HCT116 (cell line): ENCODE data around the gene RFWD3. TPM values are rescaled to one million over a fixed set of nuclear protein-coding genes. Genes with fewer than 3 reads are reported as not detected.

Experiments used
- ATAC-seq: fragments of 200-7000 bp; cut with Tn5 transposase; 2 replicates; pipeline ENCODE4 v1.9.1; 2020; ENCODE audit warnings: mild to moderate bottlenecking, moderate library complexity
- BruUV-seq: library from RNA; stranded (reverse); fragments of 400-500 nt; replicated peaks from 2 replicates; lab custom pipeline; 2021; lab: Mats Ljungman, UMichigan
- CTCF ChIA-PET: fragments of 300-600 bp; sonication (Branson Sonifier 250); formaldehyde crosslinking; loops from one replicate; lab custom pipeline; 2021; ENCODE audit warnings: antibody characterized with exemption; lab: Charles Lee
- POLR2A ChIA-PET: fragments of 300-600, 350-600 bp; sonication (Branson Sonifier 250); formaldehyde crosslinking; loops from one replicate; lab custom pipeline; 2021; ENCODE audit warnings: antibody characterized with exemption; lab: Charles Lee
- RAD21 ChIA-PET, 2 experiments: fragments of 300-600 bp; sonication (Branson Sonifier 250); formaldehyde crosslinking; loops; one replicate each; lab custom pipeline; 2023; ENCODE audit warnings: low total read pairs in 2 of 2; ENCODE audit not compliant: uncharacterized antibody in 2 of 2, unreplicated experiment in 2 of 2, low non-redundant PET in 1 of 2; lab: Charles Lee
- DNase-seq: peaks from one replicate; pipeline ENCODE4 v3.0.0-alpha.2; 2010; ENCODE audit warnings: low read depth, low spot score
- H2AFZ ChIP-seq: fragments of 200-600 bp; shearing (Covaris generic), sonication (generic); 2 replicates; pipeline ENCODE4 v1.6.1; 2017; ENCODE audit warnings: low read depth, mixed run types, mixed read lengths, antibody characterized with exemption, low read length; ENCODE audit not compliant: poor library complexity, severe bottlenecking
- H3K27ac ChIP-seq: 2 replicates; pipeline ENCODE4 v1.5.1; 2012; ENCODE audit warnings: low read depth, low read length
- H3K27me3 ChIP-seq: fragments of 200-600 bp; sonication (generic); 2 replicates; pipeline ENCODE4 v1.6.1; 2016; ENCODE audit warnings: mixed run types, low read length, mixed read lengths; ENCODE audit not compliant: insufficient read depth
- H3K36me3 ChIP-seq, 2 experiments: fragments of 200-500 bp in 1 of 2; fragments of 200-600 bp in 1 of 2; sonication (Bioruptor generic) in 1 of 2; sonication (generic) in 1 of 2; 2 replicates each; pipeline versions ENCODE4 v1.5.1 to v1.6.1; 2014 to 2016; ENCODE audit warnings: low read length in 2 of 2, inconsistent platforms in 1 of 2, mixed read lengths in 1 of 2, mixed run types in 1 of 2; ENCODE audit not compliant: insufficient read depth in 2 of 2, control insufficient read depth in 1 of 2
- H3K4me1 ChIP-seq, 2 experiments: fragments of 200-600 bp in 1 of 2; sonication (generic) in 1 of 2; 2 replicates each; pipeline versions ENCODE4 v1.5.1 to v1.6.1; 2012 to 2017; ENCODE audit warnings: low read length in 2 of 2, inconsistent platforms in 1 of 2, mild to moderate bottlenecking in 1 of 2, mixed read lengths in 1 of 2, mixed run types in 1 of 2, moderate library complexity in 1 of 2; ENCODE audit not compliant: insufficient read depth in 2 of 2, control insufficient read depth in 1 of 2
- H3K4me2 ChIP-seq: fragments of 200-600 bp; sonication (generic); 2 replicates; pipeline ENCODE4 v1.6.1; 2017; ENCODE audit warnings: mixed run types, low read length, mixed read lengths
- H3K4me3 ChIP-seq, 2 experiments: fragments of 200-600 bp in 1 of 2; sonication (generic) in 1 of 2; replicated peaks in 1 of 2; 2 replicates each; pipeline ENCODE4 v1.5.1; 2011 to 2016; ENCODE audit warnings: low read length in 2 of 2, control low read depth in 1 of 2, low read depth in 1 of 2, mild to moderate bottlenecking in 1 of 2, mixed read lengths in 1 of 2, mixed run types in 1 of 2
- H3K79me2 ChIP-seq: fragments of 200-600 bp; sonication (generic); 2 replicates; pipeline ENCODE4 v1.6.1; 2017; ENCODE audit warnings: mild to moderate bottlenecking, mixed run types, low read length, moderate library complexity, mixed read lengths; ENCODE audit not compliant: insufficient read depth
- H3K9ac ChIP-seq: fragments of 200-600 bp; sonication (generic); 2 replicates; pipeline ENCODE4 v1.6.1; 2016; ENCODE audit warnings: low read length, mixed read lengths
- H3K9me2 ChIP-seq: fragments of 200-600 bp; sonication (generic), shearing (Covaris generic); 2 replicates; pipeline ENCODE4 v1.6.1; 2017; ENCODE audit warnings: mixed run types, mild to moderate bottlenecking, moderate library complexity; ENCODE audit not compliant: insufficient read depth
- H3K9me3 ChIP-seq, 2 experiments: fragments of 200-500 bp in 1 of 2; fragments of 200-600 bp in 1 of 2; sonication (Bioruptor generic) in 1 of 2; sonication (generic) in 1 of 2; 2 replicates each; pipeline ENCODE4 v1.6.1; 2014 to 2017; ENCODE audit warnings: low read length in 2 of 2, mixed read lengths in 2 of 2, inconsistent platforms in 1 of 2, low read depth in 1 of 2, mild to moderate bottlenecking in 1 of 2, mixed run types in 1 of 2, moderate library complexity in 1 of 2; ENCODE audit not compliant: control insufficient read depth in 1 of 2, insufficient read depth in 1 of 2
- H4K20me1 ChIP-seq: fragments of 200-600 bp; sonication (generic), shearing (Covaris generic); 2 replicates; pipeline ENCODE4 v1.6.1; 2017; ENCODE audit warnings: mixed run types, mild to moderate bottlenecking, moderate library complexity; ENCODE audit not compliant: insufficient read depth
- ATF3 ChIP-seq: IDR thresholded peaks from 2 replicates; pipeline ENCODE4 v1.6.1; 2012
- CBX3 ChIP-seq: IDR thresholded peaks from 2 replicates; pipeline ENCODE4 v1.6.1; 2012; ENCODE audit warnings: low read depth
- EGR1 ChIP-seq: IDR thresholded peaks from 2 replicates; pipeline ENCODE4 v1.6.1; 2012; ENCODE audit warnings: low read depth
- POLR2AphosphoS5 ChIP-seq: IDR thresholded peaks from 2 replicates; pipeline ENCODE4 v1.6.1; 2011; ENCODE audit warnings: mild to moderate bottlenecking, low read depth, low read length, moderate library complexity
- SRF ChIP-seq: IDR thresholded peaks from 2 replicates; pipeline ENCODE4 v1.6.1; 2012; ENCODE audit warnings: low read depth
- ZFX ChIP-seq: fragments of 450-650 bp; IDR thresholded peaks from 2 replicates; pipeline ENCODE4 v1.6.1; 2017
- ZNF274 ChIP-seq: fragments of 200-500 bp; sonication (Bioruptor generic); IDR thresholded peaks from 2 replicates; pipeline ENCODE4 v1.6.1; 2014; ENCODE audit warnings: mild to moderate bottlenecking, low read depth, low read length, inconsistent platforms
- intact Hi-C: fragments of 100-400 bp; cut with micrococcal nuclease; formaldehyde crosslinking; loops from 2 replicates; pipeline ENCODE4 v1.10.0; 2022
- total RNA-seq: library from RNA; stranded (reverse); gene quantifications from one replicate; pipeline ENCODE4 v1.2.1, GENCODE V29; 2021; ENCODE audit not compliant: unreplicated experiment
- TF ChIP-seq, protein P1 (sequence below), 3 experiments: fragments of 200-600 bp in 1 of 3; sonication (generic) in 1 of 3; IDR thresholded peaks in 2 of 3; conservative IDR thresholded peaks in 1 of 3; 2 replicates each; pipeline ENCODE4 v1.5.1; 2012 to 2017; ENCODE audit warnings: low read depth in 2 of 3, low read length in 2 of 3, antibody characterized with exemption in 1 of 3, borderline replicate concordance in 1 of 3, control low read depth in 1 of 3, mild to moderate bottlenecking in 1 of 3, mixed read lengths in 1 of 3, mixed run types in 1 of 3, moderate library complexity in 1 of 3; ENCODE audit not compliant: insufficient read depth in 1 of 3
- TF ChIP-seq, protein P2 (sequence below): IDR thresholded peaks from 2 replicates; pipeline ENCODE4 v1.6.1; 2012

The RFWD3 gene
- total RNA-seq, 1 experiment from 2014 or later = 83.6 TPM

GRCh38 chr16:74666010-74666421, 661 bp downstream of the RFWD3 start:
- H3K36me3 ChIP-seq = peaks cover 30 to 43% of the 10 kb centered on the region in 2 experiments
- no peaks in the 10 kb centered on the region for H3K9me2 ChIP-seq
- no peaks in the 10 kb centered on the region for H3K27me3 ChIP-seq
- no peak for ATAC-seq
- peak overlapping the region; percentile 78 for H3K27ac ChIP-seq
- peaks cover 18% of the 10 kb centered on the region; the same call in 1 of the 2 replicates for H4K20me1 ChIP-seq
- TF ChIP-seq, protein P1, sequence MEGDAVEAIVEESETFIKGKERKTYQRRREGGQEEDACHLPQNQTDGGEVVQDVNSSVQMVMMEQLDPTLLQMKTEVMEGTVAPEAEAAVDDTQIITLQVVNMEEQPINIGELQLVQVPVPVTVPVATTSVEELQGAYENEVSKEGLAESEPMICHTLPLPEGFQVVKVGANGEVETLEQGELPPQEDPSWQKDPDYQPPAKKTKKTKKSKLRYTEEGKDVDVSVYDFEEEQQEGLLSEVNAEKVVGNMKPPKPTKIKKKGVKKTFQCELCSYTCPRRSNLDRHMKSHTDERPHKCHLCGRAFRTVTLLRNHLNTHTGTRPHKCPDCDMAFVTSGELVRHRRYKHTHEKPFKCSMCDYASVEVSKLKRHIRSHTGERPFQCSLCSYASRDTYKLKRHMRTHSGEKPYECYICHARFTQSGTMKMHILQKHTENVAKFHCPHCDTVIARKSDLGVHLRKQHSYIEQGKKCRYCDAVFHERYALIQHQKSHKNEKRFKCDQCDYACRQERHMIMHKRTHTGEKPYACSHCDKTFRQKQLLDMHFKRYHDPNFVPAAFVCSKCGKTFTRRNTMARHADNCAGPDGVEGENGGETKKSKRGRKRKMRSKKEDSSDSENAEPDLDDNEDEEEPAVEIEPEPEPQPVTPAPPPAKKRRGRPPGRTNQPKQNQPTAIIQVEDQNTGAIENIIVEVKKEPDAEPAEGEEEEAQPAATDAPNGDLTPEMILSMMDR (IDR thresholded peaks at IDR 0.05 in 2 of 3, conservative IDR thresholded peaks at IDR 0.05 in 1 of 3; ENCODE audit: borderline replicate concordance in 1 of 3, insufficient read depth in 1 of 3, low read depth in 2 of 3, low read length in 2 of 3) = no peak
- TF ChIP-seq, protein P2, sequence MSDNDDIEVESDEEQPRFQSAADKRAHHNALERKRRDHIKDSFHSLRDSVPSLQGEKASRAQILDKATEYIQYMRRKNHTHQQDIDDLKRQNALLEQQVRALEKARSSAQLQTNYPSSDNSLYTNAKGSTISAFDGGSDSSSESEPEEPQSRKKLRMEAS = no peak
- TF ChIP-seq ZNF274 = no peak
- no peak for TF ChIP-seq SRF
- TF ChIP-seq CBX3 = no peak
- TF ChIP-seq EGR1 = no peak
- TF ChIP-seq ZFX = no peak
- TF ChIP-seq ATF3 = no peak
- TF ChIP-seq POLR2AphosphoS5 = no peak
- TF ChIP-seq, all 23 proteins: peak for 0
- peak overlapping the region; percentile 94 to 96 for H3K4me3 ChIP-seq
- H3K9me3 ChIP-seq = no peaks in the 10 kb centered on the region
- H2AFZ ChIP-seq = no peak overlapping the region
- DNase-seq = no peak
- H3K4me2 ChIP-seq = peak overlapping the region; percentile 86
- POLR2A ChIA-PET = interaction anchor here (1.1 to 1.3 kb wide), 4 partner anchors 10 to 30 kb away, joined by 3 to 7 read pairs (median 6); no protein-coding TSS in a partner anchor
- intact Hi-C loops = no loop called here
- CTCF ChIA-PET = interaction anchor here (1.4 kb wide), 1 partner anchor 197 kb away, joined by 5 read pairs; no protein-coding TSS in a partner anchor
- RAD21 ChIA-PET = no interaction called here
- no TSS peak for BruUV-seq
- peaks cover 6 to 14% of the 10 kb centered on the region in 2 experiments; a peak in 2 of 4 replicates for H3K4me1 ChIP-seq
- H3K9ac ChIP-seq = peak overlapping the region; percentile 100
- peaks cover 57% of the 10 kb centered on the region for H3K79me2 ChIP-seq
